HK-2 (cell line): ENCODE measurements around the gene CRIP1.

Experiments used
- DNase-seq: peaks from one replicate; pipeline ENCODE4 v3.0.0-alpha.2; 2018; ENCODE audit not compliant: unreplicated experiment

CRIP1 gene, protein sequence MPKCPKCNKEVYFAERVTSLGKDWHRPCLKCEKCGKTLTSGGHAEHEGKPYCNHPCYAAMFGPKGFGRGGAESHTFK

DNA sequence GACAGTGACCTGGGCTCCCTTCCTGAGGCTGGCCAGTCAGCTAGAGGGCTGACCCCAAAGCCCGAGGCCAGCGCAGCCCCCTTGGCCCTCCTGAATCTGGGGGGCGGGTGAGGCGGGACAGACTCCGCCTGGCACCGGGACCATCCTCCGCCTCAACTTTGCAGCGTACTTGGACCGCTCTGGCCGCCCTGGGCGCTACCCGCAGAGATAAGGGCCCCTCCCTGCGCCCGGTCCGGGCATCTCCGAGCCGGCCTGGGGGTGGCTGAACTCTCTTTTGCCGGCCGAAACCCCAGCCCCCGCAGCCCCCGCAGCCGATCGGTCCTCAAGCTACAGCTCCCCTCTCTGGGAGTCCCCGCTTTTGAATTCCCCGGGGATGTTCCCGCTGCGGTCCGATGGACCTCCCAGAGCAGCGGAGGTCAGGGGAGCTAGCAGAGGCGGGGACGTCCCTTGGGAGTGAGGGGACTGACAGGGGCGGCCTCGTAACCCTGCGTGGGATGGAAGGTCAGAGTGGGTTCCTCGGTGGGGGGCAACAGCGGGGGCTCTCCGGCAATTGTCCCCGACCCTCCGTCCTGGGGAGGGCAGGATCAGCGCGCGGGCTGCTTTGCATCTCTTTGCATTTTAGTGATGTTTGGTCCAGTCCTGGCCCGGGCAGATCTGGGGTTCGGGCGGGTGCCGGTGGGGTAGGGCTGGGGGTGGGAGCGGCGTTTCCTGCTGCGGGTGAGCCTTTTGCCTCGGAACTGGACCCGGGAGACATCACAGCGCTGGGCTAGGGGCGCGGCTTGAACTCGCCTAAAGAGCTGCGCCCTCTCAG, at the start of gene CRIP1:
CRIP1 (plus strand) TSS at position 724 of the 811 bp plus-strand sequence. CDS start 374 bp downstream, outside the sequence.
- DNase-seq: no peak

DNA sequence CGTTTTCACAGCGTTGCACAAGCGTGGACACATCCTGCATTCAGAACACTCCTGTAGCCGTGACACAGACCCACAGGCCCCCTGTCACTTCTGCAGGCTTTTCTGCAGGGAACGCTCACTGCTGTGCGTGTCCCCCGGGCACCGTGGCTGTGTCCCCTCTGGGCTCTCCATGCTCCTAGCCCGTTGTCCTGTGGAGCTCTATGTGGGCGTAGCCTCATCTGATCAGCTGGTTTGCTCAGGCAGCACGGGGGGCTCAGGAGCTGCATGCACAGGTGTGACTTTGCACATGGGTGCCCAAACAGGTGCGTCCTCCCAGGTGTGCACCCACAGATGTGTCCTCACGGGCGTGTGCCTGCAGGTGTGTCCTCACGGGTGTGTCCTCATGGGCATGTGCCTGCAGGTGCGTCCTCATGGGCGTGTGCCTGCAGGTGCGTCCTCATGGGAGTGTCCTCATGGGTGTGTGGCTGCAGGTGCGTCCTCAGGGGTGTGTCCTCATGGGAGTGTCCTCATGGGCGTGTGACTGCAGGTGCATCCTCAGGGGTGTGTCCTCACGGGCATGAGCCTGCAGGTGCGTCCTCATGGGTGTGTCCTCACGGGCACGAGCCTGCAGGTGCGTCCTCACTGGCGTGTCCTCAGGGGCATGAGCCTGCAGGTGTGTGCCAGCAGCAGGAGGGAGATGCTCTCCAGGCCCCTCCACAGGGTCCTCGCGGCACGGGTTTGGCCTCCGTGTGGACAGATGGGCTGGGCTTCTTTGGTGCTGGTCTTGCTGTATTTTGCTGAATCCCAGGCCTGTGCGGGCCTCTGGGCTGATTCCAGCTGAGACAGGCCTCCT, 49.6 kb upstream of the CRIP1 start:
- DNase-seq: no peak

DNA sequence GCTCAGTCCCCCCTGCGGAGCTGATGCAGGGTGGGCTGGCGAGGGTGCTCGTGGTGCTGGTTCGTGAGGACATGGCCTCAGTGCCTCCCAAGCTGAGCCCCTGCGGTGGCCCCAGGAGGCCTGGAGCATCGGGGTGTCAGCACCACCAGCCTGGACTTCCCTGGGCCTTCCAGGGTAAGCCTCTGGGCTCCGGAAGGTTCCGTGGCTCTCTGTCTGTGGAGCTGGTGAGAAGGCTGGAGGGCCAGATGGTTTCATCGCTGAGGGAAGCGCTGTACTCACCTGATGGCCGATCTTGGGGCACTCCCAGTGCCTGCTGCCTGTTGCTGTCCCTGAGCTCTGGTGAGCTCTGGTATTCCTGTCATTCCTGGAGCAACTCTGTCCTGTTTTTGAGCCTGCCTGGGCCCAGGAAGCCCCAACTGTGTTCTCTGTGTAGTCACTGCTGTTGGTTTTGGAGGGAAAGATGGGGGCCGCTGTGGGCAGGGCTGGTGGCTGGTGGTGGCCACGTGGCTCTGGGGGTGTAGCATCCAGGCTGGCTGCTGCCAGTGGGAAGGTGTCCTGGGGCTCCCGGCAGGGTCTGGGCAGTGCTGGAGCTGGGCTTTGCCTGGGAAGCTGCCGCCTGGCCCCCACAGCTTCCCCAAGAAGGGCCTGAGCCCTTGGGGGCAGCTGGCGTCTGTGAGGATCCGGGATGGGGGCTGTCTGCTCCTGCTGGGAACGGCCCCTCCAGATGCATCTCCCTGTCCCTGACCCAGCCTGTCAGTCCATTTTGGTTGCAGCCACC, 48.8 kb upstream of the CRIP1 start:
- DNase-seq: no peak

DNA sequence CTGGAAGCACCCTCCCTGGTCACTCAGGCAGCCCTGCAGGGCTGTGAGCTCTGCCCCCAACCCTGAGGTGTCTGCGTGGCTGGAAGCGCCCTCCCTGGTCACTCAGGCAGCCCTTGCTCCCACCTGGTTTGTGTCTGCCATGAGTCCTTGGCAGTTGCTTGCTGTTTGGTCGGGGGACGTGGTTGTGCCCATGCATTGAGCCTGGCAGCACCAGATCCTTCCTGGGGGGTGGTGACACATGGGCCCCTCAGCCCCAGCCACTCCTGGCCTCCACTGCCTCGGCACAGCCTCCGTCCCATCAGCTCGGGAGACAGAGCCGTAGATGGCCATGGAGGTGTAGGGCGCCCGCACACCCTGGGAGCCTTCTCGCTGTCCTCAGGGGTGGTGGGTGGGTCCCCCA, 47.5 kb upstream of the CRIP1 start:
- no peak for DNase-seq

DNA sequence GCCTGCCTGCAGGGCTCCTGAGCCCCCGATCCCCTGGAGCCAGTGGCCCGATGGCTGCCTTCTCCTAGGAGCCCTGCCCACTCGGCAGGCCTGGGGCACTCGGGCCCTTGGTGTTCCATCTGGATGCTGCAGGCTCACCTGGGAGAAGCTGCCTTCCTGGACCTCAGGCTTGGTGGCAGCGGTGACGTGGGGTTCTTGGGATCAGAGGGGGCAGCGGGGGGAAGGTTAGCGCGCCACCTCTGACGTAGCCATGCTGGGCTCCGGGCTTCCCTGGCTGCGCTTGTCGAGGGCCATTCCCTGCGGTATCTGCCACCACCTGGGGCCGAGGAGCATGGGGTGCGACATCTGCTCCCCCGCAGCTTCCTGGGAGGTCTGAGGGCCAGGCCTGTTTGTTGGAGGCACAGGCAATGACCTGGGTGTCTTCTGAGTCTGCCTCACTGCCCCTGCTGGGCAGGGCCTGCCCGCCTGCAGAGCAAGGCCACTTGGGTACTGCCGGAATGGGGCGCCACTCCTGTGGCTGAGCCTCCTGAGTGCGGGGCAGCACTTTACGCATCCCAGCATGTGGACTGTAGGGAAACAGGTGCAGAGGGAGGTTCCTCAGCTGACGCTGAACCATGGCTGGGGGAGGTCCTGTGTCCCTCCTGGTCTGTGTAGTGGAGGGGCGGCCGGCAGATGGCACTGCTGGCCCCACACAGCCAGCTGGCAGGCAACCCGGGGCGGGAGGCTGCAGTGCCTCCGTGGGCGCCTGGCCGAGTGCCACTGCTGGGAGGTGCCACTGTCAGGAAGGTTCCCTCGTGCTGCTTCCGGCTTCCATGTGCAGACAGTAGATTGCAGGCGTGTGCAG, 46.8 kb upstream of the CRIP1 start:
- DNase-seq: no peak

DNA sequence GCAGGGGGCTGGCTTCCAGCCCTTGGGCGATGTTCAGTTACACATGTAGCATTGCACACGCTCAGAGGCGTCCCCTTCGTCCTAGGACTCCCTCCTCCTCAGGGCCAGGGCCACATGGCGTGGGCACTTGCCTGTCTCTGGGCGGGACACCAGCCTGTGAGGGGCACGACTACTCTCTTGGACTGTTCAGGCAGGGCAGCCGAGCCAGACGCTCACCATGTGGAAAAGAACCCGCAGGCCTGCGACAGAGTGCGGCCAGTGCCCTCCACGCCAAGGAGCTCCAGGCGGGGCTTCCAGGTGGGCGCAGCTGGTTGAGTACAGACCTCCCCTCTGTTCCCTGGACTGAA, 46.2 kb upstream of the CRIP1 start:
- DNase-seq: no peak

DNA sequence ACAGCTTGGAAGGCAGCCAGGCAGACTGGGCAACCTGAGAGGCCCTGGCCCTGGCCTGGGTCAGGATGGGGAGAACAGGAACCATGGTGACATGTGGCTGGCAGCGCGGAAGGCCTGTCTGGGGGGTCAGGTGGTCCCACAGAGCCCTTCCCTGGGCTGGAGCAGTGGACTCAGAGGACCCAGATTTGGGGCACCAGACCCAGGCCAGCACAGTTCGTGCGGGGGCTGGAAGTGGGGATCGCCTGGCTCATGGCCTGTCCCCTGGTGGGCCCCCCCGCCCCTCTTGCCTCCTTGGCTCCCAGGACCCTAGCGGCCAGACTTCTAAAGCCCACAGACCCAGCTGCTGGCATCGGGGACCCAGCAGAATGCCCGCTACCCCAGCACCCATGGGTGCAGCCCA, 45.7 kb upstream of the CRIP1 start:
- no peak for DNase-seq

DNA sequence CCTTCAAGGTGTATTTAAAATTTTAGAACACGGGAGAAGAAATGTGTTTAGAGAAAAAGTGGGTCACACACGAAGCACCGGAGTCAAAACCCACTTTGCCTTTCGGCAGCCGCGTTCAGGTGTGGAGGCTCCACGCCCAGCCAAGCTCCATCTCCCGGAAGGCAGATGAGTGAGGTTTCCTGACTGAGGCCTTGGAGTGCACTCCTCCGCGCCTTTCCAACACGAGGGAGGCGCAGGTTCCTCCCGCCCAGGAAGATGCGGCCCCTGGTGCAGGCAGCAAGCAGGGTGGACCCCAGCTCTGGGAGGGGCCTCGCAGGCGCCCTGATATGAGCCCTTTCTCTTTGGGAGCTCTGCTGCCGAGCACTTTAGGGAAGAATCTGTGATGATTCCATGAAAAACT, 44.6 kb upstream of the CRIP1 start:
- DNase-seq: no peak

DNA sequence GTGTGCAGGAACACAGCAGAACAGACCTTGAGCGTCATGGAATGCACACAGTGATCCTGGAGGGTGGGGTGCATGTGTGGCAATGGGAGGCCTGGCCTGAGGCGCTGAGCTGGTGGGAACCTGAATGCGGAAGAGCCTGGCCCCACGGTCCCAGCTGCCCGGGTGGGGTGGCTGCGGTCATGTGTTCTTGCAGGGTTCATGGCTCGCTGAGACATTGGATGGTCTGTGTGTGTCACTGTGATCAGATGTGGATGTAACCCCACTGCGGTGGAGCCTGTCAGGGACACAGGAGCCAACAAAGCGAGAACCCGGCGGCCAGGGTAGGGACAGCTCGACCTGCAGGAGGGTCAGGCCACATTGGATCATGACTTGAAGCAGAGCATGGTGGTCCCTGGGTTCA, 43.9 kb upstream of the CRIP1 start:
- DNase-seq: no peak

DNA sequence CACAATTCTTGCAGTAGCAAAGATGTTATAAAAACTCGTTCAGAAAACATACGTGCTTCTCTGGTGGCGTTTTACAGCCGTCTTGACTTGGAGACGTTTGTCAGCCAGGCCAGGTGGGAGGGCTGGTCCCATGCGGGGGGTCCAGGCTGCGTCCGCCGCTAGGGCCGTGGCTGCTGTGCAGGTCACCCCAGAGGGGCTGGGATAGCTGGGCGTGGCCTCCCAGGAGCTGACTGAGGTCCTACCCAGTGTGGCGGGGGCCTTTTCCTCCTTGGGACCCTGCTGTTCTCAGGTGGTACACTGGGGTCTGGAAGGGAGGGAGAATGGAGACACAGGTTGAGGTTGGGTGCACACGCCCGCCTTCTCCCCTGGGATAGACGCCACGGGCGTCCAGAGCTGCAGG, 41.8 kb upstream of the CRIP1 start:
- no peak for DNase-seq

DNA sequence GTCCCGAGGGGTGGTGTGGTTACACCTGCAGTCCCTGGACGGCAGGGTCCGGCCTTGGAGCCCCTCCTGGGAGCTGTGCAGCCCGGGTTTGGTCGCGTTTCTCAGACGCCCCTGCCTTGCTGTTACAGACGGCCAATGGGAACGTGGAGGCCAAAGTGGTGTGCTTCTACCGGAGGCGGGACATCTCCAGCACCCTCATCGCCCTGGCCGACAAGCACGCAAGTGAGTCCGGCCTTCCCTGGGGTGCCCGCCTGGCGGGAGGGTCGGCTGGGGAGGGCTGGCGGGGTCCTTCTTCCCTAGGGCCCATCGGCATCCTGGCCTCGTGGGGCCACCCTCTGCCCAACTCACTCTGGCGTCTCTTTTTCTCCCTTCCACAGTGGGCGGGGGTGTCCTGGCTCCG, 41.4 kb upstream of the CRIP1 start:
- no peak for DNase-seq

DNA sequence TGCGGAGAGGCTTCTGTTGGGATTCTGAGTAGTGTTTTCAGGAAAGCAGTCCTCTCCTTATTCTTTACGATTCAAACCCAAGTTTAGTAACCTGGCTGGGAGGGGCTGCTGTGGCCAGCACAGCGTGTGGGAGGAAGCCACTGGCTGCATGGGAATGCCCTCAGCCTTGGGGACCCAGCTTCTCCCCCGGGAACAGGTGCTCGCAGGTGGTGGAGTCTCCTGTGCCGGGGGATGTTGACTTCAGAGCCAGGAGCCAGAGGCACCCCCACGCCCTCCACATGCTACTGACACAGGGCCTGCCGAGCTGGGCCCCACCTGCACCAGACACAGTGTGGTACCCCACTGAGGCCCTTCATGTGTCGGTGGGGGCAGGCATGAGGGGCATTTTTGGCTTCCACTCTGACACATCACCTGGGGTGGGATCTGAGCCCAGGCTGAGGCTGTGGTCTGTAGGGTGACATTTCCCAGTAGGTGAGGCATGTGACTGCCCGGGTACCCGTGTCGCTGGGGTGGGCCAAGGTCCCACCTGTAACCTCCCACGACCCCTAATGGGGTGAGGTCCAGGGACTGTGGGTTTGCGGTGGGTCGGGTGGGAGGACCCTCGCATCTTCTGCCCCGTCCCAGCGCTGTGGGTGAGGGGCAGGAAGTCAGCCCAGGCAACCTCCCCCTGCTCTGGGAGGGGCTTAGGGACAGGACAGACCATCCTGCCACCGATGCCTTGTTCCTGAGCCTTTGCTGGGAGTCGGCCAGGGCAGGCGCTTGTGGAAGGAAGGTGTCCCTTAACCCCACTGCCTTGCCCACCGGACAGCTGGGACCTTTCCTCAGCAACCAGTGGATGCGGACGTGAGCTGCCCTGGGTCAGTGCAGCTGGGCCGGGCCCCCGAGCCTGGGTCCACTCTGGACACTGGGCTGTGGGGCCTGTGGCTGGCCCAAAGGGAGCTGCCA, 40.5 kb upstream of the CRIP1 start:
- DNase-seq: no peak

DNA sequence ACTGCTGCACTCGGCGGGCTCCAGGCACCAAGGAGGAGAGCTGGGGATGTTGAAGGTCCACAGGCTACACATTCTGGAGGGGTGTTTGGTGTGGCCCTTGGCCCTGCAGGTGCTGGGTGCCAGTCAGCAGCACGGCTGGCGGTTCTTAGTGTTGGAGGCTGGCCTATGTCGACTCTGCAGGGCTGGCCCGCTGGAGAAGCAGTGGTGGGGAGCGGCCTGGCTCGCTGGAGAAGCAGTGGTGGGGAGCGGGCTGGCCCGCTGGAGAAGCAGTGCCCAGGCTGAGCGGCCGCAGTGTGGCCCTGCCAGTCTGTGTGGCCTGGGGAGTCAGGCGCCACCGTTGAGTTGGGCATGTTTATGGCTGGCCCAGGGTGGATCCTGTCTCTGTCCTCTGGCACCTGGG, 39.7 kb upstream of the CRIP1 start:
- no peak for DNase-seq

DNA sequence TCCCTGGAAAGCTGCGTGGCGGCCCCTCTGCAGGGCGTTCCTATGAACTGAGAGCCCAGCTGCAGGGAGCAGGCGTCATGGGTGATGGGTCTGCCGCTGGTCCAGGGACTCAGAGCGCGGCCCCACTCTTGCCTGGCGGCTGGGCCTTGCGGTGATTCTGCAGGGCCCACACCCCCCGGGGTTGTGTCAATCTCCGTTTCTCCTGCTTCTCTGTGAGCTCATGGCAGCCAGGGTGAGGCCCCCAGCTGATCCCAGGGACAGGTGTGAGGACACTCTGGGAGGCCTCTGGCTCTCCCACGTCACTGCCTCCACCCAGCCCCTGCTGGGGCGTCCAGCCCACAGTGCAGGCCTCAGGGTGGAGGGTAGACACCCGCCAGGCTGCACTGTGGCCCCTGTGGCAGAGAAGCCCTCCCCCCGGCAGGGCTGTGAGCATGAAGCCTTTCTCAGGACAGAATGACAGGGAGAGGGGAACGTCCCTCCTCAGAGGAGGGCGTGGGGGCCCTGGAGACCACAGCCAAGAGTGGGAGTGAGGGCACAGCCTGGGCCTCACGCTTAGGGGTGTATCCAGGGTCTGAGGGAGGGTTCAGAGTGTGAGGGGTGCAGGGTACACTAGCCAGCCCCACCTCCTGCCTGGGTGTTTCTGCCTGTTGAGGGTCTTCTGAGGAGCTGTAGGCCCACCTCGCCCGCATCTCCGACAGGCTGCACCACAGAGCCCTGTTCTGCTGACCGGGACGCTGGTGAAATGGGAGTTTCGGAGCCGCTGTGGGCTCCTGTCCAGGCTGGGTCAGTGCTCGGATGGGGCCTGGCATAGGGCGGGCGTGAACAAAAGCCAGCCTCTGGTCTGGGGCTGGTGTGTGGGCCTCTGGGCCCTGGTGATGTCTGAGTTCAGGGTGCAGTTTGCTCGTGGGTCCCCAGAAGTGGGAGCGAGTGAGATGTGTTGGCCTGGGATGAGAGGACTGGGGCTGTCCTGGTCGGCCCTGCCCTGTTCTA, 38.7 kb upstream of the CRIP1 start:
- DNase-seq: no peak

DNA sequence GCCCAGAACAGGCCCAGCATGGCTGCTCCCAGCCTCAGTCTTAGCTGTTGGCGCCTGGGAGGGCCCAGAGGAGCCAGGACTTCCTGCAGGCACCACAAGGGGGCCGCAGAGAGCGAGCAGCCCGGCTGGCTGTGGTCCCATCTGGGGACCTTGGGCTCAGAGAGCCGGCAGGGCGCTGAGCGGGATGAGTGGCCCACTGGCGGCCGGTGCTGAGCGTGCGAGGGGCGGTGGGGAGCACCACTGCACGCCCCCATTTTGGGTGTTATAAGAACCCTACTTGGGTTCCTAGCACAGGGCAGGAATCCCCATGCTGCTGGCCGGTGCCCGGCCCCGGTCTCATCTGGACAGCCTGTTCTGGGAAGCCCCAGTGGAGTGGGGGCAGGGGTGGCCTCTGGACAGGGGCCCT, 38.0 kb upstream of the CRIP1 start:
- DNase-seq: peak; percentile 49

DNA sequence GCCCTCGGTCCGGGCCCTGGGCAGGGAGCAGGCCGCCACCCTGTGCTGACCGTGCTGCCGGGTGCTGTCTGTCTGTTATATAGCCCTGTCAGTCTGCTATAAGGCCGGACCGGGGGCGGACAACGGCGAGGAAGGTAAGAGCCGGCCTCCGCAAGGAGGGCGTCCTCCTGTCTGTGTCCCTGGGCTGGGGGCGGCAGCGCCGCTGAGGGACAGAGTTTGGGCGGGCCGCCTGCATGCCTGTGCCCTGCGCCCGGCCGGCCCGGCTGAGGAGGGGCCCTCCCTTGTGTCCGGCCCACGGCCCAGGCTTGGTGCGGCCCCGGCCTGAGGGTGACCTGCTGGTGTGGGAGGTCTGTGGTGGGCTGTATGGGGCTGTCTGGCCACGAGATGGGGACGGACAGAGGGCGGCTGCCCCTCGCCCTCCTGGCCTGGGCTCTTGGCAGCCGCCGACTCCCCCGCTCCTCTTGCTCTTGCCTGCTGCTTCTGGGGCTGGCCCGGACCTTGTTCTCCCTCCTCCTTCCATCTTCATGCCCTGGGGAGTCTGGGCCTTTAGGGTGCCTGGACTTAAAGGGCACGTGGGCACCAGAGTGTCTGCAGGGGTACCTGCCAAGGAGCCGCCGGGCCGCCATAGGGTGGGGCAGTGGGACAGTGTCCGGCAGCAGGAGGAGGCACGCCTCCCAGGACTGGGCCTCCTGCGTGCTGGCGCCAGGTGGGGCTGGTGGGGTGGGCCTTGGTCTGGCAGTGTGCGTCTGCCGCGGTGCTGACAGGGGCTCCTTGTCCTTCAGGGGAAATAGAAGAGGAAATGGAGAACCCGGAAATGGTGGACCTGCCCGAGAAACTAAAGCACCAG, 37.2 kb upstream of the CRIP1 start:
- DNase-seq: no peak

DNA sequence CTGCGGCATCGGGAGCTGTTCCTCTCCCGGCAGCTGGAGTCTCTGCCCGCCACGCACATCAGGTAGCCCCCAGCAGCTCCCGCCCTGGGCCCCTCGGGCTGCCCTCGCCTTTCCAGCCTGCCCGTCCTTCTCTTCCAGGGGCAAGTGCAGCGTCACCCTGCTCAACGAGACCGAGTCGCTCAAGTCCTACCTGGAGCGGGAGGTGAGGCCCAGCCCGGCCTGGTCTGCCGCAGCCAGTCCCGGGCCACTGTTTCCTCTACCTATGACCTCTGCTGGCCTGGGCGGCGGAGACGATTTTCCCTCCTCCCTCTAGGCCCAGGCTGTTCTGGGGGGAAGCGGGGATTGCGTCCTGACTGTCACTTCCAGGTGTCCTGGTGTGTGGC, 36.6 kb upstream of the CRIP1 start:
- DNase-seq: no peak
